Forelimb muscle (tissue), 1 donor: Measurements from ENCODE around the gene SAG. TPM values are rescaled to one million over a fixed set of nuclear protein-coding genes. Genes with fewer than 3 reads are reported as not detected.

Experiments
- DNase-seq: peaks from one replicate; pipeline ENCODE4 v3.0.0-alpha.2; 2013; ENCODE audit warnings: low read depth
- polyA plus RNA-seq: library from polyadenylated mRNA; unstranded; fragments of 120-200 nt; gene quantifications from one replicate; pipeline ENCODE4 v1.2.1, GENCODE V29; 2013; ENCODE audit not compliant: insufficient read length

The SAG gene
- polyA plus RNA-seq, 1 donor = 0.10 TPM

DNA sequence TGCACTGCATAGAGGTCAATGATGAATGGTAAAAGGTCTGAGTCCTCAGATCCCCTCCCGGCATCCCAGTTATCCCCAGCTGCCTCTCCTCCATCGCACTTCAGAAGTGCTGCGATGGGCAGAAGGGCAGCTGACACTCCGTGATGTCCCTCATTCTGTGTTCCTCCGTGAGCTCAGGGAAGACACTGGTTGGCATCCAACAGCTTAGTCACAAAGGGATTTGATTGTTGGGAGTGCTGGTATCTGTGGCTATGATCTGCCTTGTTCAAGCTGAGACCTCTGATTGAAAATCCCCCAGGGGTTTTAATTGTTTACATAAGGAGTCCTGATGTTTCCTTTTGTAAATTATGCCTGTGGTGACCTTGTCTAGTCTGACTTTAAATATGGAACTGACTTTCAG, 19.0 kb upstream of the SAG start:
- no peak for DNase-seq

DNA sequence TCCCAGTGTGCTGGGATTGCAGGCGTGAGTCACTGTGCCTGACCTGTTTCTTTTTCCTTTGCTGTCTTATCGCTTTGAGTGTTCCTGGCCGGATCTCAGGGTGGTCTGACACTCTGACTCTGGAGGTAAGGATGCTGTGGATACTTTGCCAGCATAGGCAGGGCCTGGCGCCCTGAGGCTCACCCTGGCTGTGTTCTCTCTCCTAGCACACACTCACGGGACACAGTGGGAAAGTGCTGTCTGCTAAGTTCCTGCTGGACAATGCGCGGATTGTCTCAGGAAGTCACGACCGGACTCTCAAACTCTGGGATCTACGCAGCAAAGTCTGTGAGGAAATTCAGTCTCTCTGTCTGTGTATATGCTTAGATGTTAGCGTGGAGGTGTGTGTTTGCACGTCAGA, 18.0 kb upstream of the SAG start:
- DNase-seq = no peak

DNA sequence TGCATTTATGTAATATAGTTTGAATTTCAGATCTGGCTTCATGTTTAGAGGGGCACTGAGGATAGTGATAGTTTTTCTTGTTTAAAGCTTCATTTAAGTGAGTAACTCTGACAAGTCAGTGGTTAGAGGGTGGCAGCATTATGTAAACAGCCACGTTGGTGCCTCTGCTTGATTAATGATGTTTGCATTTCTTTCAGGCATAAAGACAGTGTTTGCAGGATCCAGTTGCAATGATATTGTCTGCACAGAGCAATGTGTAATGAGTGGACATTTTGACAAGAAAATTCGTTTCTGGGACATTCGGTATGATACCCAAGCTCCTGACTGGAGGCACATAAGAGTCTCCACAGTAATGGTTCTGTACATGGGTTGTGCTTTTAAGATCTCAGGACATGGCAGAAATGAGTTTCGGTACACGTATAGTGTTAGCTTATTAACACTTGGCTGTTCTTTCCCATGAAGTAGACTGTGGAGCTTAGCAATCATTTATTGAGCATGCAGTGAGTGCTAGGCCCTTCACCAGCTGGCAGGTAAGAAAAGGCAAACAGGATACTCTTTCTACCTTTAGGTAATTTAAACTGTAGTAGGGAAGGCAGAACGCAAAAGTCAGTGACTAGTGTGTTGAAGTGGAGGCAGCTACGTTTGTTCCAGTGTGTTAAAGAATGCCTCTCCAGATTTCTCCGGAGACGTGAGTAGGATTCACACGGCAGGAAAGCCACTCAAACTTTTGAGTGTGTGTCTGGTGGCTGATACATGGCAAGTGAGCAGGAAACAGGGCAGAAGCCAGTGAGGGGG, 17.4 kb upstream of the SAG start:
- no peak for DNase-seq

DNA sequence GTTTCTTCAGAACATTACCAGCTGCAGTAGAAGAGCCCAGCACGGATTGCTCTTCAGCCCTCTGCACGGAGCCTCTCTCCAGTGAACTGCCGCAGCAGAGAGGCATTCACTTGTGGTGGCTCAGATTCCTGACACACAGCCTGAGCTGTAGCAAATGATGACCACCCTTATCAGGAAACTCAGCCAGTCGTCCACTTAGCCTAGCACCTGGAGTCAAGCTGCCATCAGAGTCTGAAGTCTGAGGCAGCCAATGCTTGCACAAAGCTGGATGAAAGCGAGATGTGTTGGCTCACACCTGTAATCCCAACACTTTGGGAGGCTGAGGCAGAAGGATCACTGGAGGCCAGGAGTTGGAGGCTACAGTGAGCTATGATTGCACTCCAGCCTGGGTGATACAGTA, 11.7 kb upstream of the SAG start:
- no peak for DNase-seq

DNA sequence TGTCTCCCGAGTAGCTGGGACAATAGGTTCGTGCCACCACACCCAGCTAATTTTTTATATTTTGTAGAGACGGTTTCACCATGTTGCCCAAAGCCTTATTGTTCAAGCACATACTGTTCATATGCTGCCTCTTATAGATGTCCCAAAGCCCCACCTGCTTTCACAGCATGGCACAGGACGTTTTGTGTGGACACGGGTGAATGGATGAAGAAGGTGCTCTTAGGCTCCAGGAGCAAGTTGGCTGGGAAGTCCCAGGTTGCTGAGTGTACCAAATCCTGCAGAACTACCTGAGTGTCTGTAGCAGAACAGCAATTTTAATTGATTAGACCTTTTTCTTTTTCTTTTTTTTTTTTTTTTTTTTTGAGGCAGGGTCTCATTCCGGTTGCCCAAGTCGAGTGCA, 10.5 kb upstream of the SAG start:
- DNase-seq = no peak

DNA sequence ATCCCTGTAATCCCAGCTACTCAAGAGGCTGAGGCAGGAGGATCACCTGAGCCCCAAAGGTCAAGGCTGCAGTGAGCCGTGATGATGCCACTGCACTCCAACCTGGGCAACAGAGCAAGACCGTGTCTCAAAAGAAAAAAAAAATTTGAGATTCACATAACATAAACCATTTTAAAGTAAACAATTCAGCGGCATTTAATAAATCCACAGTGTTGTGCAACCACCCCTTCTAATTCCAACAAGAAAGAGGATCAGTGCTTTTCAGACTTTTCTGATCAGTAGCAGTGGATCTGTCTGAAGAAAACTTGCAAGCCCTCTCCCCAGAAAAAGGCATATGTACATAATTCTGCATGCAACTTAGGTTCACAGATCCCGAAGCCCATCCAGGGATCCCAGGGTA, 7.2 kb upstream of the SAG start:
- no peak for DNase-seq

DNA sequence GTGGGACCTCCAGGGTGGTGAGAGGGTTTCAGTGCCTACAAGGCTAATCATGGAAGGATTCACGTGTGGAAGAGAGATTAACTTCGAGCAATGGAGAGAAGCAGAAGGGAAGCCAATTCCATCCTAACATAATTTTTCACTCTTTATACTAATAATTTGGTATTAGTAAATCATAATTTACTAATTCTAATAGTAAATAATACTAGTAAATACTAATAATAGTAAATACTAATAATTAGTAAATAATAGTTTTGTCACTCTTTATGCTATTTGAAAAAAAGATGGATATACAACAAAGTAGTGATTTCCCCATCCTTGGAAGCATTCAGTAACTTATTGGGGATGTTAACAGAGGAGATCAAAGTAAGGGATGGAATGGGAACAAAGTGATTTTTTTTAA, 6.4 kb upstream of the SAG start:
- DNase-seq = no peak

DNA sequence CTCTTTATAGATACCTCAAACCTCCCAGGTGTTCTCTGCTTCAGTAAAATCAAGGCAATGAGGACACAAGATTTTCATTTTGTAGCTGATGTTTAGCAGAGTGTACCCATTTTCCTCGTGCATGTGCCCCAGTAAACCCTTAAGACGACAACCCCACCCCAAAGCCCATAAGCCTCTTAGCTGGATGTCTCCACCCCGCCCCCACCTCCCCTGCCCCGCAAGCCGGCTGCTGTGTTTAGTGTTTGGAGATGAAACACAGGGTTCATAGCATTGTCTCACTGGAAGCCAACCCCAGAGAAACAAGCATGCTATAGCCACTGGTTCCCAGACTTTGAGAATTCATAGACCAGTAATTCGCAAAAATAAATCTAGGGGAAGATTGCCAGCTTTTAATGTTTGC, 5.8 kb upstream of the SAG start:
- DNase-seq = no peak

DNA sequence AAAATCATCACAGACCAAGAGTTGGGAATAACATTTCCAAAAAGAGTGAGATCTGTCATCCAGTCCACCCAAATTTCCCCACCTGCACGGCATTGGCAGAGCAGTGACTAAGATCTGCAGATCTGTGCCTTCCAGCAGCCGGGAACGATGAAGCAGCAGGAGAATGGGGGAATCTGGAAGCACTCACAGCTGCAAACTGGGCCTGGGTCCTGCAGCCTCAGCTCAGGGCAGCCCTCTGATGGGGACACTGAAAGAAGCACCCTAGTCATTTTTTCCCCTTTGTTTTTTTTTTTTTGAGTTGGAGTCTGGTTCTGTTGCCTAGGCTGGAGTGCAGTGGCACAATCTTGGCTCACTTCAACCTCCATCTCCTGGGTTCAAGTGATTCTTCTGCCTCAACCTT, 4.4 kb upstream of the SAG start:
- no peak for DNase-seq

DNA sequence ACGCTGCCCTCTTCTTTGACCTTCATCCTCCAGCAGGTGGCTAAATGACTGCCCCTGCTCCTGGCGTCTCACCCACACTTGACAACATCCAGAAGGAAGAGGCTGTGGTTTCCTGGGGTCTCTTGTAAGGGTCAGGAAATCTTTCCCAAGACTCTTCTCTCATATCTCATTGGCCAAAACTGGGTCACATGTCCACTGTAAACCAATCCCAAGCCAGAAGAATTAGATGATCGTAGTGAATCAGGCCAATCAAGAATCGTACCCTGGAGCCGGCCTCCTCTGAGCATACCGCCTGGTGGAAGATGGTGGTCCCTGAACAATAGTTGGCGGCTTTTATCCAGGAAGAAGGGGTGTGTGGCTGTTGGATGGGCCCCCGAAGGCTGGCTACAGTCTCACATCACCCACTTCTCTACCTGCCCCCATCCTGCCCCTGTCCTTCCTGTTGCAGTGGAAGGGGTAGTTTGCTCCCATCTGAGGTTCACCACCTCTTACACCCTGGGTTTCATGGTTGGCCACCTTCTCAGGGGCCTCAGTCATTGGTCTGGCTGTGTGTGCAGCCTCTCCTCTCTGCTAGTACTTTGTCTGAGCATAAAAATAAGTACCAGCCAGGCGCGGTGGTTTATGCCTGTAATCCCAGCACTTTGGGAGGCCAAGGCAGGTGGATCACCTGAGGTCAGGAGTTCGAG, 3.8 kb downstream of the SAG start:
- DNase-seq = no peak

DNA sequence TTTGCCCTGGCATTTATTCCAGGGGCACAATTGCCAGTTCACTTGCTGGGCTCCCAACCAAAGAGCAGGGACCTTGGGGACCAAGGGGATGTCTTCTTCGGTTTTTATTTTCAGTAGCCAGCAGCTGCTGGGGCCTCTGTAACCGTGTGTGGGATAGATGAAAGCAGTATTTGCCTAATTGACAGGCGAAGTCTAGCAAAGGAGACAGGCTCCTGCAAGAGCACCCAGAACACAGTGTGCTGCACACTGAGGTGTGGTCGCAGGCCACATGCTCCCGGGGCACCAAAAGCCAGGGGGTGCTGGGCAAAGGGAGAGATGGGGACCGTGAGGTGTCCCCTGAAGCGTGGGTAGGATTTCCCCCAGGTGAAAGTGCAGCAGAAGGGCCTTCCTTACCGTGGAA, 5.3 kb downstream of the SAG start:
- DNase-seq = no peak

DNA sequence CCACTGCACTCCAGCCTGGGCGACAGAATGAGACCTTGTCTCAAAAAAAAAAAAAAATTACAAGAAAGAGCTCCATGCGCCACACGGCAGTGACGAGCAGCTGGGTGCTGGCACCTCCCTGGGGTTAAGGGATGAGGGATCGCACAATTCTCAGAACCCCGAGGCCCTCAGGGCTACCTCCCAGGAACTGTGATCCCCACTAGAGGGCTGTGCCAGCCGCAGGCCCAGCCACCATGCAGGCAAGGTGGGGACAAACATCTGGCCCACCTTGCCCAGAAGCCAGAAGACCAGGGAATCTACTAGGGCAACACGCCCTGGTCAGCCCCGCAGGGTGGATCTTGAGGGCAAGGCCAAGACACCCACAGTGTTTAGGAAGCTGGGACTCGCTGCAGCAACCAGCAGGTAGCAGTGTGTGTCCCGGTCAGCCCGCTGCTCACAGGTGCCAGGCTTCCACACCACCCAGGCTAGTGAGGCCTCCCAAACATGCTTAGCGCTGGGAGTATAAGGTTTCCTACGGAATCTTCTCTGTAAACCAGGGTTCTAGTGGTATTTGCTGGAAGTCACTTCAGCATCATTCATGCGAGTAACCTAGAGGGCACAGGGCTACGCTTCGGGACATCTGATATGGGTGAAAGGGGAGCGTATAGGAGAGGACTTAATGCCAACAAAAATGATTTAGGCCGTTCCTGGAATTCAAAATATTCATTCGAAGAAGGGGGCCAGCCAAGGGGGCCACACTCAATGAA, 6.7 kb downstream of the SAG start:
- no peak for DNase-seq

DNA sequence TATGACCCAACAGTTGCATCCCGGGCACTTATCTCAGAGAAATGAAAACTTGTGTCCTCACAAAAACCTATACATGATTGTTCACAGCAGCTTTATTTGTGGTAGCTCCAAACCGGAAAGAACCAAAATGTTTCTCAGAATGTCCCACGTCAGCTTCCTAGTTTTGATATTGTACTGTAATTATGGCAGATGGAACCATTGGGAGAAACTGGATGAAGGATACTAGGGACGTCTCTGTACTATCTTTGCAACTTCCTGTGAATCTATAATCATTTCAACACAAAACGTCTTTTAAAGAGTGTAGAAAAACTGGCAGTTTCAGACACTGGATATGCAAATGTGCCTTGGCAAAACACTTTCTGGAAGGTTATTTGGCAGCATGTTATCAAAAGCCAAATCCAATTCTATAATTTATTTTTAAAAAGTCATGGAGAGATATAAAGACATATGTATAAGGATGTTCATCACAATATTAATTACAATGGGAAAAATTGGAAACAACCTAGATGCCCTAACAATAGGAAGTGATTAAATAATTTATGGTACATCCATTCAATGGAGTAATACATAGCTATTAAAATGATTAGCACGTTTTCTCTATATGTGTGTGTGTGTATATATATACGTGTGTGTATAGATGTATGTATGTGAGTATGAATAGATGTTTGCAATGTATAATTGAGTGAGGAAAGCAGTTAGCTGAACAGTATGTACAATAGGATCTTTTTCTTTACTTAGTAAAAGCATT, 9.8 kb downstream of the SAG start:
- DNase-seq = no peak

DNA sequence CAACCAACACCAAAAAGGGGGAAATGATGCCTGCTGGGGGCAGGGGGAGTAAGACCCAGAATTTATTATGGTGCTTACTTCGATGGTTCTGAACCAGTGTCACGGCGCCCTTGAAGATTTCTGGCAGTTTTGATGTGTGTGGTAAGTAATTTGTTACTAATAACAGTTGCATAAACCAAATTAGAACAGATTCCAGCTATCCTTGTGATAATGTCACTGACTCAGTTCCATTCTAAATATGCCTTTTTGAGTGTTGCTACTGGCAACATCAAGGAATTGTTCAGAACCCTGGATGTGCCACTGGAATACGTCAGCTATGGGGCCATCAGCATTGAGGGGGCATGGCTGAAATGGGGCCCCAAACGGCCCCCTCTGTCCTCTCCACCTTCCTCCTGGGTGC, 11.6 kb downstream of the SAG start:
- no peak for DNase-seq

DNA sequence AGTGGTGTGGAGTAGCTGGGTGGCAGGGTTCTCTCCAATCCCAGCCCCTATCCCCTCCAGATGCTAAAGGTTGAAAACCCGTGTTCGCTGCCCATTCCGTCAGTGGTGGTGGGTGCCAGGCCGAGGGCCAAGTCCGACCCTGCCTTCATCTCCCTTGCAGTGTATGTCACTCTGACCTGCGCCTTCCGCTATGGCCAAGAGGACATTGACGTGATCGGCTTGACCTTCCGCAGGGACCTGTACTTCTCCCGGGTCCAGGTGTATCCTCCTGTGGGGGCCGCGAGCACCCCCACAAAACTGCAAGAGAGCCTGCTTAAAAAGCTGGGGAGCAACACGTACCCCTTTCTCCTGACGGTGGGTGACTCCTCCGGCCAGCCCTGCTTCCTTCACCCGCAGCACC, 12.9 kb downstream of the SAG start:
- DNase-seq = no peak

DNA sequence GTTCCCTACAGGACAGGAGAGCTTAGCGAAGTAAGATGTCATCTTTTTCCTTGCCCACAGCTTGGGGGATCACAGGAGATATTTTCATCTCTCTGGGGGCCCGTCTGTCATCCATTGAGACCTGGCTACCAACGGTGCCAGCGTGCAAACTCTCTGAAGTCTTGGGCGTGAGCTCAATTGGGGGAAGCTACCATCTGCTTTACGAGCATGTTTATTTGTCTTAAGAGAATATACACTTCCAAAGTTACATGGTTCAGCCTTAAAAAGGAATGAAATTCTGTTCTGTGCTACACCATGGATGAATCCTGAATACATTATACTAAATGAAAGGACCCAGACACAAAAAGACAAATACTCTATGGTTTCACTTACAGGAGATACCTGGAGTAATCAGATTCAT, 13.6 kb downstream of the SAG start:
- no peak for DNase-seq

DNA sequence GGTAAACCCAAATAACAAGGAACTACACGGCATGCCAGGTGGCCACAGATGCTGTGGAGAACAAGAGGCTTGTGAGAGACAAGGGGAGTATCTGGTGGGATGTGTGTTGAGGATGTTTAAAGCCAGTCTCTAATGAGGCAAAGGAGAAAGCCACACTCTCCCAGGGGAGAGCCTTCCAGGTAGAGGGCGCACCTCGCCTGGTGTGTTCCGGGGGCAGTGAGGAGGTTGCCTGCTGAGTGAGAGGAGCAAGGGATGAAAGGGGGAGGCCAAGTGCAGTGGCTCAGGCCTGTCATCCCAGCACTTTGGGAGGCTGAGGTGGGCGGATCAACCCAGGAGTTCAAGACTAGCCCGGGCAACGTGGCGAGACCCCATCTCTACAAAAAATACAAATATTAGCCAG, 16.2 kb downstream of the SAG start:
- no peak for DNase-seq

DNA sequence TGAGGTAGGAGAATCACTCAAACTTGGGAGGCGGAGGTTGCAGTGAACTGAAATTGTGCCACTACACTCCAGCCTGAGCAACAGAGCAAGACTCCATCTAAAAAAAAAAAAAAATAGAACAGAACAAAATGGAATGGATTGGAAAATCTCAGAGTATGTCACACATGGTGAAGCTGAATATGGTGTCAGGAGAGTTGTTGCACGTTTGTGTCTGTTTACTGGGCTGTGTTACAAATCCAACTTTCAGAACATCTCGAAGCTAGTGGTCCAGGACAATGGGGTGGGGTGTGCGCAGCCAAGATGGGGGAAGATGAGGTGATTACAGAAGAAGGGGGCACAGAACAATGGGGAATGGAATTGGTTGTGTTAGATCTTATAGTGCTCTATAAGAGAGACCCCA, 17.6 kb downstream of the SAG start:
- no peak for DNase-seq

DNA sequence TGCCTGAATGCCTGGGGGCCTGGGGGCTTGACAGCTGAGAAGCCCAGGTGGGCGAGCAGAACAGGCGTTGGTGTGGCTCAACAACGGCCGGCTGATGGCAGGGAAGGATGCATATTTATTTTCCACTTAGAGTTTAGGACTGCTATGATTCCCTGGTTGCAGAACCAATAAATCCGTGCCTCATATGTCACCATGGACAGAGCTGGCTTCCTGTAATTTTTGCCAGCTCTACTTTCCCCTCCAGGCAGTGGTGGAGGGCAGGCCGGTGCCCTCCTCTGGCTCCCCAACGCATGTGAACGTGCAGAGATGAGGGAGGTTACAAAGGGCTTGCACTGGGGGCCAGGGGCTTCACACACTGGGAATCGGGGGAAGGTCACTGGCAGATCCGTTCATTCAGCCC, 18.2 kb downstream of the SAG start:
- DNase-seq = no peak

DNA sequence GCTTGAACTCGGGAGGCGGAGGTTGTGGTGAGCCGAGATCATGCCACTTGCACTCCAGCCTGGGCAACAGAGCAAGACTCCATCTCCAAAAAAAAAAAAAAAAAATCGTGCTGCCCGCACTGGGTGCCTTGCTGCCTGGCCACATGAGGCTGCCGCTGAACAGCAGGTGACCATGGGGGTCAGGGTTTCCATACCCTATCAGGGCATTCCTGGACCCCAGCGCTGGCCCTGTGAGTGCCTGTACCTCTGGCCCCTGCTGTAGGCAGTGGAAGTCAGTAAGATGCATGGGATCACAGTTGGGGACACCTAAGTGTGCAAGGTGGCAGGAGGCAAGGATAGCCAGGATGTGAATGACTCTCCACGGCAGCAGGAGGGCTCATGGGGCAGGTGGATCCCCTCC, 18.9 kb downstream of the SAG start:
- DNase-seq = no peak

DNA sequence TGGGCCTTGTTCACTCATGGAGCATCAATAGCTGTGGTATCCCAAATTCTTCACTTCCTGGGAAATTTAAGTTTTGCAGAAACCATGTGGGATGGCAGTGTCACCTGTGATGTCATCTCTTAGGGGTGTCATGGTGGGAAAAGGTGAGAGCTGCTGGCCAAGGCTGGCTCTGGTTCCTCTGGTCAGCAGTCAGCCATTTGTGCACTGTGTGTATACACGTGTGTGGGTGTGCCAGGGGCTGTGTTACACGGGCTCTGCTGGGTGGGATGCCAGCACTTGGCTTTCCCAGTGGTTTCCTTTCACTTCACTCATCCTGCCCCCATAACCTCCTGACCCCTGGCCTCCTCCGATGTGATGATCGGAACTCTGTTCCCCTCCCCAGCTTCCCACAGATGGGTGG, 21.3 kb downstream of the SAG start:
- DNase-seq = no peak

DNA sequence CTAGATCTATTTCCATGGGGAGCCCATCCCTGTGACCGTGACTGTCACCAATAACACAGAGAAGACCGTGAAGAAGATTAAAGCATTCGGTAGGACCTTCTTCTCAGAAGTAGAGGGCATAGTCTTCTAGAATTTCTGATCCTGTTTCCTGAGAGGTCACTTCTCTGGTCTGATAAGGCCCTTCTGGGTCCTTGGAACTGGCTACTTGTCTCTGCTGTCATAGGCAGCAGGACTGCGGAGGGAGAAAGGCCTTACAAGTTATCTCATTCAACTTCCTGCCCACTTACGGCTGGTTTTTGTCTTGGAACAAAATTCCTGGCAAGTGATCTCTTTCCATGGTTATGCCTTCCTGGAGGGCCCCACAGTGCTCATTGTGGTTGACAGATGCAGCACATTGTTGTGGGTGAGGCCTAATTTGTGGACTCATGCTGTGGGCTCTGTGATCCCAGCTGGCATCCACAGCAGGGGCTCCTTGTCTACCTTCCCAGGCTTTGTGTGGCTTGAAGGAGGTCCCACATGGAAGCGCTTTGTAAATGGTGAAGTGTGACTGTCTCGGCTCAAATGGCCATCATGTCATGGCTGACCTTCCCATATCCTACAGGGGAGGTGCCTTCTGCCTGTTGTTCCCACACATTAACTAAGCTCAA, 22.0 kb downstream of the SAG start:
- no peak for DNase-seq
